OCI-LY7 (cell line): ENCODE data around the gene FRS2.

ENCODE experiments used
- CTCF ChIP-seq: fragments of 200-600 bp; sonication (generic); conservative IDR thresholded peaks from 2 replicates; pipeline ENCODE4 v1.5.1; 2014; ENCODE audit warnings: mild to moderate bottlenecking, antibody characterized with exemption, low read length, moderate library complexity, mixed read lengths
- EZH2phosphoT487 ChIP-seq: fragments of 200-600 bp; sonication (generic); IDR thresholded peaks from 2 replicates; pipeline ENCODE4 v1.6.1; 2018; ENCODE audit warnings: low read depth, borderline replicate concordance, mild to moderate bottlenecking, mixed run types, antibody characterized with exemption, low read length, moderate library complexity, mixed read lengths

- TF ChIP-seq CTCF (no peak), EZH2phosphoT487 (no peak)
Measured at GRCh38 chr12:69527506-69528272, 57.5 kb downstream of the FRS2 start.
